ENCODE results near the gene PTRH1.

PTRH1 gene

DNA sequence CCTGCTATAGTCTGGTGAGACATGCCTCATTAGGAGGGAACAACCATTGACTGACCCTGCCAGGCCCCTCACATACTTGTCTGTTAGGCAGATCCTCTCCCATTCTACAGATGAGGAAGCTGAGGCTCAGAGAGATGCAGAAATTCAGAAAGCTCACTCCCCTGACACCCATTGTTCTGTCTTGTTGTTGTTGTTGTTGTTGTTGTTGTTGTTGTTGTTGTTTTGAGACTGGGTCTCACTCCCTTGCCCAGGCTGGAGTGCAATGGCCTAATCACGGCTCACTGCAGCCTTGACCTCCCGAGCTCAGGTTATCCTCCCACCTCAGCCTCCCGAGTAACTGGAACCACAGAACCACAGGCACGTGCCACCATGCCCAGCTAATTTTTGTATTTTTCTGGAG is 21.8 kb downstream of the PTRH1 start:
- Histone ChIP-seq H3K36me3 (ENCODE audit: insufficient read depth, low read length) (no peaks in the 10 kb centered on the region), H3K27ac (ENCODE audit: low read depth, low read length, poor library complexity, severe bottlenecking) (no peak overlapping the region), H3K9me3 (ENCODE audit: low read length) (no peaks in the 10 kb centered on the region), H3K4me2 (ENCODE audit: low read length) (no peak overlapping the region), H3K4me3 (ENCODE audit: low read depth, low read length, poor library complexity, severe bottlenecking) (no peak overlapping the region), H3K79me2 (ENCODE audit: insufficient read depth, low read length) (no peaks in the 10 kb centered on the region), H3K4me1 (ENCODE audit: insufficient read depth, low read length, severe bottlenecking) (no peaks in the 10 kb centered on the region), H3K27me3 (ENCODE audit: insufficient read depth, low read length) (no peaks in the 10 kb centered on the region; the same call in none of the 2 replicates), H3K9me2 (ENCODE audit: low read depth, low read length) (no peaks in the 10 kb centered on the region), H4K20me1 (ENCODE audit: insufficient read depth, low read length) (no peaks in the 10 kb centered on the region), H3F3A (ENCODE audit: insufficient read depth, low read length) (no peaks in the 10 kb centered on the region), H2AFZ (ENCODE audit: low read length) (no peak overlapping the region), H3K9ac (ENCODE audit: low read length) (no peak overlapping the region)
- no peak for TF ChIP-seq EZH2 (IDR thresholded peaks at IDR 0.05; ENCODE audit: borderline replicate concordance, low read length)
- TF ChIP-seq, protein P1, sequence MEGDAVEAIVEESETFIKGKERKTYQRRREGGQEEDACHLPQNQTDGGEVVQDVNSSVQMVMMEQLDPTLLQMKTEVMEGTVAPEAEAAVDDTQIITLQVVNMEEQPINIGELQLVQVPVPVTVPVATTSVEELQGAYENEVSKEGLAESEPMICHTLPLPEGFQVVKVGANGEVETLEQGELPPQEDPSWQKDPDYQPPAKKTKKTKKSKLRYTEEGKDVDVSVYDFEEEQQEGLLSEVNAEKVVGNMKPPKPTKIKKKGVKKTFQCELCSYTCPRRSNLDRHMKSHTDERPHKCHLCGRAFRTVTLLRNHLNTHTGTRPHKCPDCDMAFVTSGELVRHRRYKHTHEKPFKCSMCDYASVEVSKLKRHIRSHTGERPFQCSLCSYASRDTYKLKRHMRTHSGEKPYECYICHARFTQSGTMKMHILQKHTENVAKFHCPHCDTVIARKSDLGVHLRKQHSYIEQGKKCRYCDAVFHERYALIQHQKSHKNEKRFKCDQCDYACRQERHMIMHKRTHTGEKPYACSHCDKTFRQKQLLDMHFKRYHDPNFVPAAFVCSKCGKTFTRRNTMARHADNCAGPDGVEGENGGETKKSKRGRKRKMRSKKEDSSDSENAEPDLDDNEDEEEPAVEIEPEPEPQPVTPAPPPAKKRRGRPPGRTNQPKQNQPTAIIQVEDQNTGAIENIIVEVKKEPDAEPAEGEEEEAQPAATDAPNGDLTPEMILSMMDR (IDR thresholded peaks at IDR 0.05; ENCODE audit: low read length) = no peak

DNA sequence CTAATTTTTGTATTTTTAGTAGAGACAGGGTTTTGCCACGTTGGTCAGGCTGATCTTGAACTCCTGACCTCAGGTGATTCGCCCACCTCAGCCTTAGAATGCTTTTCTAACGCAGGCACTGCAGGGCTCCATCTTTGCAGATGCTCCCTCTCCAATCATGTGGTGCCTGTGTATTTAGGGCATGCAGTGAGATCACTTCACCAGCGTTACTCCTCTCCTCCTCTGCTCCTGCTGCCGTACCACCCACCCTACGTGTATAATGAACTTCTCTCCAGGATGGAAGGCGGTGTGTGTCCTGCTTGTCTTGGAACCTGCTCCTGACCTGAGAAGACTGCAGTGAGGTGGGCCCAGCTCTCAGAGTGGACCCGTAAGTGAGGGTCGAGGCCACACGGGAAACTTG is 22.3 kb downstream of the PTRH1 start:
- no peaks in the 10 kb centered on the region for H4K20me1 ChIP-seq (ENCODE audit: insufficient read depth, low read length)
- no peaks in the 10 kb centered on the region for H3K4me1 ChIP-seq (ENCODE audit: insufficient read depth, low read length, severe bottlenecking)
- no peak overlapping the region for H3K4me3 ChIP-seq (ENCODE audit: low read depth, low read length, poor library complexity, severe bottlenecking)
- no peaks in the 10 kb centered on the region for H3K36me3 ChIP-seq (ENCODE audit: insufficient read depth, low read length)
- no peak overlapping the region for H3K9ac ChIP-seq (ENCODE audit: low read length)
- H3K27ac ChIP-seq (ENCODE audit: low read depth, low read length, poor library complexity, severe bottlenecking) = no peak overlapping the region
- no peaks in the 10 kb centered on the region for H3F3A ChIP-seq (ENCODE audit: insufficient read depth, low read length)
- H3K27me3 ChIP-seq (ENCODE audit: insufficient read depth, low read length) = no peaks in the 10 kb centered on the region; the same call in none of the 2 replicates
- no peaks in the 10 kb centered on the region for H3K9me2 ChIP-seq (ENCODE audit: low read depth, low read length)
- H2AFZ ChIP-seq (ENCODE audit: low read length) = no peak overlapping the region
- no peaks in the 10 kb centered on the region for H3K79me2 ChIP-seq (ENCODE audit: insufficient read depth, low read length)
- TF ChIP-seq EZH2 (IDR thresholded peaks at IDR 0.05; ENCODE audit: borderline replicate concordance, low read length) = no peak
- TF ChIP-seq, protein P1 (IDR thresholded peaks at IDR 0.05; ENCODE audit: low read length) = no peak
- no peak overlapping the region for H3K4me2 ChIP-seq (ENCODE audit: low read length)
- H3K9me3 ChIP-seq (ENCODE audit: low read length) = no peaks in the 10 kb centered on the region

DNA sequence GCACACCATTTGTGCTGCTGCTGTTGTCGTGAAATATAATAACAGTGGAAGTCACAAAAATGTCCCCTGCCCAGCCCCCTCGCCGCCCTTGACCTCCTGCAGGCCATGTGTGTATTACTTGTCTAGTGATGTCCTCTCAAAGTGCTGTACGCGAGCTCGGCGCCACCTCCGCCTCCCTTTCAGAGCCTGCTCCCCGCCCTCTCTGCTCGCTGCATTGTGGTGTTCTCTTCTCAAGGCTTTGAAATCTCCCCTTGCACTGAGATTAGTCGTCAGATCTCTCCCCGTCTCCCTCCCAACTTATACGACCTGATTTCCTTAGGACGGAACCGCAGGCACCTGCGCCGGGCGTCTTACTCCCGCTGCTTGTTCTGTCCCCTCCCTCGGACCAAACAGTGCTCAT is 23.4 kb downstream of the PTRH1 start:
- Histone ChIP-seq H3F3A (ENCODE audit: insufficient read depth, low read length) (no peaks in the 10 kb centered on the region), H3K27me3 (ENCODE audit: insufficient read depth, low read length) (no peaks in the 10 kb centered on the region; the same call in none of the 2 replicates), H3K4me1 (ENCODE audit: insufficient read depth, low read length, severe bottlenecking) (no peaks in the 10 kb centered on the region), H3K4me2 (ENCODE audit: low read length) (no peak overlapping the region), H3K9ac (ENCODE audit: low read length) (no peak overlapping the region), H3K79me2 (ENCODE audit: insufficient read depth, low read length) (no peaks in the 10 kb centered on the region), H3K27ac (ENCODE audit: low read depth, low read length, poor library complexity, severe bottlenecking) (no peak overlapping the region), H3K36me3 (ENCODE audit: insufficient read depth, low read length) (no peaks in the 10 kb centered on the region), H3K4me3 (ENCODE audit: low read depth, low read length, poor library complexity, severe bottlenecking) (no peak overlapping the region), H3K9me2 (ENCODE audit: low read depth, low read length) (no peaks in the 10 kb centered on the region), H3K9me3 (ENCODE audit: low read length) (no peaks in the 10 kb centered on the region), H2AFZ (ENCODE audit: low read length) (no peak overlapping the region), H4K20me1 (ENCODE audit: insufficient read depth, low read length) (no peaks in the 10 kb centered on the region)
- TF ChIP-seq, protein P1 (IDR thresholded peaks at IDR 0.05; ENCODE audit: low read length) = no peak
- no peak for TF ChIP-seq EZH2 (IDR thresholded peaks at IDR 0.05; ENCODE audit: borderline replicate concordance, low read length)

Measured in OCI-LY1 (cell line).